ENCODE results near the gene MYT1. TPM values are rescaled to one million over a fixed set of nuclear protein-coding genes. Genes with fewer than 3 reads are reported as not detected.

MYT1 gene
- total and polyA plus RNA-seq, 2 of the 8 experiments (the other 6 are each of a cell fraction or from before 2014, with no cell fraction given), result 0.63 to 2.0 TPM

GRCh38 chr20:64250027-64250426 lies 85.8 kb downstream of the MYT1 start (continued):
- TF ChIP-seq SIX5 (IDR thresholded peaks at IDR 0.05; ENCODE audit: low read depth, low read length), result no peak

All from H1 (cell line).